ENCODE results near the gene DNAJB1.

Gene DNAJB1

GRCh38 chr19:14474827-14475226 is 43.4 kb downstream of the DNAJB1 start:
- no peak for DNase-seq

GRCh38 chr19:14473978-14474578 is 44.1 kb downstream of the DNAJB1 start:
- DNase-seq = peak in 5 of 56 donors; percentile 7 to 40 (median 10)

- DNase-seq = peak in 2 of 56 donors; percentile 2 to 5
These were observed 44.9 kb downstream of the DNAJB1 start for GRCh38 chr19:14473073-14473977.

- peak in 46 of 56 donors; percentile 6 to 76 (median 43) for DNase-seq
These were observed 45.8 kb downstream of the DNAJB1 start for GRCh38 chr19:14472202-14472938.

- DNase-seq = no peak
These were observed 46.6 kb downstream of the DNAJB1 start for GRCh38 chr19:14471436-14472187.

- no peak for DNase-seq
These were observed 47.9 kb downstream of the DNAJB1 start for GRCh38 chr19:14470031-14470876.

- DNase-seq = no peak
These were observed 50.4 kb downstream of the DNAJB1 start for GRCh38 chr19:14467816-14468215.

- DNase-seq = no peak
These were observed 50.8 kb downstream of the DNAJB1 start for GRCh38 chr19:14467391-14467790.

All from nucleus accumbens (tissue), 56 donors.